Testis (tissue), 2 donors: ENCODE data around the gene TSSC4.

Experiments
- POLR2A ChIP-seq: fragments of 450-650 bp; IDR thresholded peaks from one replicate; pipeline ENCODE4 v1.6.1; 2017; ENCODE audit warnings: antibody characterized with exemption, mild to moderate bottlenecking, moderate library complexity
- TF ChIP-seq, protein P1 (sequence below), 3 experiments: fragments of 450-650 bp in 2 of 3; fragments of 200-600 bp in 1 of 3; sonication (generic) in 1 of 3; IDR thresholded peaks; one replicate each; pipeline ENCODE4 v1.5.1; 2016 to 2019; ENCODE audit warnings: antibody characterized with exemption in 3 of 3, mild to moderate bottlenecking in 2 of 3, moderate library complexity in 1 of 3

DNA sequence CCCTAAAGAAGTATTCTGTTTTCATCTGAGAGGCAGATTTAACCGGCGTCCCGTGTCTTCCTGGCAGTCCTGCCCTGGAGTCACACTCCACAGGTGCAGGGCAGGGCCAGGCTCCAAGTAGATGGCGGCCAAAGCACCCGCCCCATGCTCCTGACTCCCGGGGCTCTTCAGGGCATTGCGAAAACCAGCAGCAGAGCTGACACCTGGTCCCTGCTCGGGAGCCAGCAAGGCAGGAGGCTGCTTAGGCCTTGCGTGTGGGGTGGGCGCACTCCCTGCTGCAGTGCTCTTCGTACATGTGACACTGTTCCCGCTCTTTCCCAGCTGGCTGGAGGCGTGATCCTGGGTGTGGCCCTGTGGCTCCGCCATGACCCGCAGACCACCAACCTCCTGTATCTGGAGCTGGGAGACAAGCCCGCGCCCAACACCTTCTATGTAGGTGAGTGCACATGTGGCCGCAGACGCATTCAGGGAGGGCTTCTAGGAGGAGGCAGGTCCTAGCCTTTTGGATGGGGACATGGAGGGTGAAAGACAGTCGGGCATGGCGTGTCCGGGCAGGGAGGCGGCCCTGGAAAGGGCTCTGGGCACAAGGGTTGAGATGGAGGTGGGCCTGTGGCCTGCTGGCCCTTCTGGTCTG, 10.3 kb upstream of the TSSC4 start:
- TF ChIP-seq, protein P1, sequence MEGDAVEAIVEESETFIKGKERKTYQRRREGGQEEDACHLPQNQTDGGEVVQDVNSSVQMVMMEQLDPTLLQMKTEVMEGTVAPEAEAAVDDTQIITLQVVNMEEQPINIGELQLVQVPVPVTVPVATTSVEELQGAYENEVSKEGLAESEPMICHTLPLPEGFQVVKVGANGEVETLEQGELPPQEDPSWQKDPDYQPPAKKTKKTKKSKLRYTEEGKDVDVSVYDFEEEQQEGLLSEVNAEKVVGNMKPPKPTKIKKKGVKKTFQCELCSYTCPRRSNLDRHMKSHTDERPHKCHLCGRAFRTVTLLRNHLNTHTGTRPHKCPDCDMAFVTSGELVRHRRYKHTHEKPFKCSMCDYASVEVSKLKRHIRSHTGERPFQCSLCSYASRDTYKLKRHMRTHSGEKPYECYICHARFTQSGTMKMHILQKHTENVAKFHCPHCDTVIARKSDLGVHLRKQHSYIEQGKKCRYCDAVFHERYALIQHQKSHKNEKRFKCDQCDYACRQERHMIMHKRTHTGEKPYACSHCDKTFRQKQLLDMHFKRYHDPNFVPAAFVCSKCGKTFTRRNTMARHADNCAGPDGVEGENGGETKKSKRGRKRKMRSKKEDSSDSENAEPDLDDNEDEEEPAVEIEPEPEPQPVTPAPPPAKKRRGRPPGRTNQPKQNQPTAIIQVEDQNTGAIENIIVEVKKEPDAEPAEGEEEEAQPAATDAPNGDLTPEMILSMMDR (IDR thresholded peaks at IDR 0.05) = no peak
- TF ChIP-seq POLR2A = no peak
